Testis (tissue), 2 donors: ENCODE results near the gene MMP28.

ENCODE experiments used
- CTCF ChIP-seq, 3 experiments: fragments of 450-650 bp in 2 of 3; fragments of 200-600 bp in 1 of 3; sonication (generic) in 1 of 3; IDR thresholded peaks; one replicate each; pipeline ENCODE4 v1.5.1; 2016 to 2019; ENCODE audit warnings: antibody characterized with exemption in 3 of 3, mild to moderate bottlenecking in 2 of 3, moderate library complexity in 1 of 3
- POLR2A ChIP-seq: fragments of 450-650 bp; IDR thresholded peaks from one replicate; pipeline ENCODE4 v1.6.1; 2017; ENCODE audit warnings: antibody characterized with exemption, mild to moderate bottlenecking, moderate library complexity

GRCh38 chr17:35809855-35810461, 14.5 kb upstream of the MMP28 start:
- no peak for TF ChIP-seq POLR2A
- no peak for TF ChIP-seq CTCF (IDR thresholded peaks at IDR 0.05)
